Measurements from ENCODE around the gene AHNAK2. TPM values are rescaled to one million over a fixed set of nuclear protein-coding genes. Genes with fewer than 3 reads are reported as not detected.
"Not testable (repeated sequence)": the region's sequence is repeated elsewhere in the genome, so short reads cannot be mapped to it uniquely, and the experiment has no call there.

AHNAK2 gene
- total and polyA plus RNA-seq, 2 experiments from 2014 or later = 38.3 to 58.0 TPM

DNA sequence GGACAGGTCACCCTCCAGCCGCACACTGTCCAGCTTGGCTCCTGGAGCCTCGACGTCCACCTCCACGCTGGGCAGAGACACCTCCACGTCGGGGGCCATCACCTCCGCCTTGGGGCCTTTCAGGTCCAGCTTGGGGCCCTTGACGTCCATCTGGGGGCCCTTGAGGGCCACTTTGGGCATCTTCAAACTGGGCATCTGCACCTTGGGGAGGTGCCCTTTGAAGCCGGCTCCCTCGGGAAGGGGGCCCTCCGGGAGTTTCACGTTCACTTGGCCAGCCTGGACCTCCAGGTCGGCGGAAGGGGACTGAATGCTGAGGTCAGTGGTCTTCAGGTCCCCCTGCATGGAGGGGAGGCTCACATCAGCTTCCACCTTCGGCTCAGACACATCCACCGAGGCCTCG, 28.2 kb downstream of the AHNAK2 start:
- no peak overlapping the region for H2AFZ ChIP-seq
- no peaks in the 10 kb centered on the region for H3F3A ChIP-seq (ENCODE audit: insufficient read depth)
- no peak overlapping the region for H3K4me2 ChIP-seq (ENCODE audit: unreplicated experiment)
- TF ChIP-seq EZH2 (IDR thresholded peaks at IDR 0.05; ENCODE audit: insufficient read depth, poor library complexity, severe bottlenecking) (no peak), EZH2phosphoT487 (IDR thresholded peaks at IDR 0.05; ENCODE audit: insufficient read depth, low read depth) (no peak)
- no peaks in the 10 kb centered on the region for H3K9me2 ChIP-seq (ENCODE audit: insufficient read depth)
- no peaks in the 10 kb centered on the region for H4K20me1 ChIP-seq (ENCODE audit: insufficient read depth)
- no peaks in the 10 kb centered on the region for H3K9me3 ChIP-seq (ENCODE audit: low read depth)
- H3K27me3 ChIP-seq (replicated peaks; ENCODE audit: insufficient read depth) = no peaks in the 10 kb centered on the region
- no peak for DNase-seq
- no peak overlapping the region for H3K27ac ChIP-seq
- H3K4me3 ChIP-seq = no peak overlapping the region
- no peaks in the 10 kb centered on the region for H3K79me2 ChIP-seq (ENCODE audit: insufficient read depth)
- 88 to 91% methylated on average over 11 to 17 of the region's 17 CpGs for WGBS, 2 experiments (ENCODE audit: low coverage in 1 of 2, low lambda C conversion rate in 2 of 2, missing lambda C conversion rate in 2 of 2)
- no peaks in the 10 kb centered on the region for H3K36me3 ChIP-seq (ENCODE audit: low read depth)
- no peak overlapping the region for H3K9ac ChIP-seq
- in situ Hi-C loops (cut with MboI) = no loop called here
- H3K4me1 ChIP-seq (ENCODE audit: insufficient read depth) = no peaks in the 10 kb centered on the region

- H3F3A ChIP-seq (ENCODE audit: insufficient read depth); H3K4me1 ChIP-seq (ENCODE audit: insufficient read depth); H3K36me3 ChIP-seq (ENCODE audit: low read depth); DNase-seq; in situ Hi-C loops (cut with MboI); H3K4me3 ChIP-seq; H3K79me2 ChIP-seq (ENCODE audit: insufficient read depth); H3K27me3 ChIP-seq (replicated peaks; ENCODE audit: insufficient read depth); H3K9me3 ChIP-seq (ENCODE audit: low read depth); H4K20me1 ChIP-seq (ENCODE audit: insufficient read depth); H2AFZ ChIP-seq; H3K9me2 ChIP-seq (ENCODE audit: insufficient read depth); H3K9ac ChIP-seq; H3K4me2 ChIP-seq (ENCODE audit: unreplicated experiment); H3K27ac ChIP-seq: not testable (repeated sequence)
- WGBS, 2 experiments (ENCODE audit: low coverage in 1 of 2, low lambda C conversion rate in 2 of 2, missing lambda C conversion rate in 2 of 2) = 96 to 97% methylated on average over 15 to 23 of the region's 24 CpGs
Observed at GRCh38 chr14:104949406-104949955, 28.7 kb downstream of the AHNAK2 start.

- H3K27me3 ChIP-seq (replicated peaks; ENCODE audit: insufficient read depth) = no peaks in the 10 kb centered on the region
- TF ChIP-seq EZH2 (IDR thresholded peaks at IDR 0.05; ENCODE audit: insufficient read depth, poor library complexity, severe bottlenecking) (no peak), EZH2phosphoT487 (IDR thresholded peaks at IDR 0.05; ENCODE audit: insufficient read depth, low read depth) (no peak)
- H3K79me2 ChIP-seq (ENCODE audit: insufficient read depth) = no peaks in the 10 kb centered on the region
- WGBS, 2 experiments (ENCODE audit: low coverage in 1 of 2, low lambda C conversion rate in 2 of 2, missing lambda C conversion rate in 2 of 2) = 90 to 99% methylated on average over 3 to 9 of the region's 11 CpGs
- no peak overlapping the region for H3K9ac ChIP-seq
- no peak overlapping the region for H3K4me2 ChIP-seq (ENCODE audit: unreplicated experiment)
- no peaks in the 10 kb centered on the region for H3F3A ChIP-seq (ENCODE audit: insufficient read depth)
- no peaks in the 10 kb centered on the region for H3K4me1 ChIP-seq (ENCODE audit: insufficient read depth)
- H3K36me3 ChIP-seq (ENCODE audit: low read depth) = no peaks in the 10 kb centered on the region
- no peak for DNase-seq
- no peak overlapping the region for H3K27ac ChIP-seq
- no peaks in the 10 kb centered on the region for H3K9me2 ChIP-seq (ENCODE audit: insufficient read depth)
- no peak overlapping the region for H2AFZ ChIP-seq
- no peaks in the 10 kb centered on the region for H3K9me3 ChIP-seq (ENCODE audit: low read depth)
- no peaks in the 10 kb centered on the region for H4K20me1 ChIP-seq (ENCODE audit: insufficient read depth)
- in situ Hi-C loops (cut with MboI) = no loop called here
- H3K4me3 ChIP-seq = no peak overlapping the region
Observed at GRCh38 chr14:104948736-104949031, 29.5 kb downstream of the AHNAK2 start.

DNA sequence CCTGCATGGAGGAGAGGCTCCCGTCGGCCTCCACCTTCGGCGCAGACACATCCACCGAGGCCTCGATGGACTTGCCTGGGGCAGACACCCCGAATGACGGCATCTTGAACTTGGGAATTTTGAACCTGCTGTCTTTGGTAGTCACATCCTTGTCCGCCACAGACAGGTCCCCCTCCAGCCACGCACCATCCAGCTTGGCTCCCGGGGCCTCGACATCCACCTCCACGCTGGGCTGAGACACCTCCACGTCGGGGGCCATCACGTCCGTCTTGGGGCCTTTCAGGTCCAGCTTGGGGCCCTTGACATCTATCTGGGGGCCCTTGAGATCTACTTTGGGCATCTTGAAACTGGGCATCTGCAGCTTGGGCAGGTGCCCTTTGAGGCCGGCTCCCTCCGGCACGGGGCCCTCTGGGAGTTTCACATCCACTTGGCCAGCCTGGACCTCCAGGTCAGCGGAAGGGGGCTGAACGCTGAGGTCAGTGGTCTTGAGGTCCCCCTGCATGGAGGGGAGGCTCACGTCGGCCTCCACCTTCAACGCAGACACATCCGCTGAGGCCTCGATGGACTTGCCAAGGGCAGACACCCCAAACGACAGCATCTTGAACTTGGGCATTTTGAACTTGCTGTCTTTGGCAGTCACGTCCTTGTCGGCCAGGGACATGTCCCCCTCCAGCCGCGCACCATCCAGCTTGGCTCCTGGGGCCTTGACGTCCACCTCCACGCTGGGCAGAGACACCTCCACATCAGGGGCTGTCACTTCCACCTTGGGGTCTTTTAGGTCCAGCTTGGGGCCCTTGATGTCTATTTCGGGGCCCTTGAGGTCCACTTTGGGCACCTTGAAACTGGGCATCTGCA, 30.1 kb downstream of the AHNAK2 start:
- DNase-seq; in situ Hi-C loops (cut with MboI): not testable (repeated sequence)
- 88 to 93% methylated on average over 29 to 30 of the region's 35 CpGs for WGBS, 2 experiments (ENCODE audit: low coverage in 1 of 2, low lambda C conversion rate in 2 of 2, missing lambda C conversion rate in 2 of 2)

DNA sequence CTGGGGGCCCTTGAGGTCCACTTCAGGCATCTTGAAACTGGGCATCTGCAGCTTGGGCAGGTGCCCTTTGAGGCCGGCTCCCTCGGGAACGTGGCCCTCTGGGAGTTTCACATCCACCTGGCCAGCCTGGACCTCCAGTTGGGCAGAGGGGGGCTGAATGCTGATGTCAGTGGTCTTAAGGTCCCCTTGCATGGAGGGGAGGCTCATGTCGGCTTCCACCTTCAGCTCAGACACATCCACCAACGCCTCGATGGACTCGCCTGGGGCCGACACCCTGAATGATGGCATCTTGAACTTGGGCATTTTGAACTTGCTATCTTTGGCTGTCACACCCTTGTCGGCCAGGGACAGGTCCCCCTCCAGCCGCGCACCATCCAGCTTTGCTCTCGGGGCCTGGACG, 31.0 kb downstream of the AHNAK2 start:
- H4K20me1 ChIP-seq (ENCODE audit: insufficient read depth); H3K79me2 ChIP-seq (ENCODE audit: insufficient read depth); H3K9ac ChIP-seq; H3K36me3 ChIP-seq (ENCODE audit: low read depth); in situ Hi-C loops (cut with MboI); H3K27me3 ChIP-seq (replicated peaks; ENCODE audit: insufficient read depth); H3K9me3 ChIP-seq (ENCODE audit: low read depth); DNase-seq; H3K27ac ChIP-seq; H3K4me3 ChIP-seq; H3K4me1 ChIP-seq (ENCODE audit: insufficient read depth); H3K9me2 ChIP-seq (ENCODE audit: insufficient read depth); H3K4me2 ChIP-seq (ENCODE audit: unreplicated experiment); H3F3A ChIP-seq (ENCODE audit: insufficient read depth); H2AFZ ChIP-seq: not testable (repeated sequence)
- 90 to 93% methylated on average over 13 of the region's 13 CpGs for WGBS, 2 experiments (ENCODE audit: low coverage in 1 of 2, low lambda C conversion rate in 2 of 2, missing lambda C conversion rate in 2 of 2)

More for the DNA sequence above, 30.1 kb downstream of the AHNAK2 start:
- H2AFZ ChIP-seq; H3K9me3 ChIP-seq (ENCODE audit: low read depth); H3K9ac ChIP-seq; H3K4me1 ChIP-seq (ENCODE audit: insufficient read depth); H3K36me3 ChIP-seq (ENCODE audit: low read depth); H3K9me2 ChIP-seq (ENCODE audit: insufficient read depth); H3K79me2 ChIP-seq (ENCODE audit: insufficient read depth); H3F3A ChIP-seq (ENCODE audit: insufficient read depth); H3K27me3 ChIP-seq (replicated peaks; ENCODE audit: insufficient read depth); H3K27ac ChIP-seq; H3K4me2 ChIP-seq (ENCODE audit: unreplicated experiment); H3K4me3 ChIP-seq; H4K20me1 ChIP-seq (ENCODE audit: insufficient read depth): not testable (repeated sequence)

DNA sequence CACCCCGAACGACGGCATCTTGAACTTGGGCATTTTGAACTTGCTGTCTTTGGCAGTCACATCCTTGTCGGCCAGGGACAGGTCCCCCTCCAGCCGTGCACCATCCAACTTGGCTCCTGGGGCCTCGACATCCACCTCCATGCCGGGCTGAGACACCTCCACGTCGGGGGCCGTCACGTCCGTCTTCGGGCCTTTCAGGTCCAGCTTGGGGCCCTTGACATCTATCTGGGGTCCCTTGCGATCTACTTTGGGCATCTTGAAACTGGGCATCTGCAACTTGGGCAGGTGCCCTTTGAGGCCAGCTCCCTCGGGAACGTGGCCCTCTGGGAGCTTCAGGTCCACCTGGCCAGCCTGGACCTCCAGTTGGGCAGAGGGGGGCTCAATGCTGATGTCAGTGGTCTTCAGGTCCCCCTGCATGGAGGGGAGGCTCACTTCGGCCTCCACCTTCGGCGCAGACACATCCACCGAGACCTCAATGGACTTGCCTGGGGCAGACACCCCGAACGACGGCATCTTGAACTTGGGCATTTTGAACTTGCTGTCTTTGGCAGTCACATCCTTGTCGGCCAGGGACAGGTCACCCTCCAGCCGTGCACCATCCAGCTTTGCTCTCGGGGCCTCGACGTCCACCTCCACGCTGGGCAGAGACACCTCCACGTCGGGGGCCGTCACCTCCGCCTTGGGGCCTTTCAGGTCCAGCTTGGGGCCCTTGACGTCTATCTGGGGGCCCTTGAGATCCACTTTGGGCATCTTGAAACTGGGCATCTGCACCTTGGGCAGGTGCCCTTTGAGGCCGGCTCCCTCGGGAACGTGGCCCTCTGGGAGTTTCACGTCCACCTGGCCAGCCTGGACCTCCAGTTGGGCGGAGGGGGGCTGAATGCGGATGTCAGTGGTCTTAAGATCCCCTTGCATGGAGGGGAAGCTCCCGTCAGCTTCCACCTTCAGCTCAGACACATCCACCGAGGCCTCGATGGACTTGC, 31.9 kb downstream of the AHNAK2 start:
- not testable (repeated sequence) for DNase-seq

More for the DNA sequence above, 31.9 kb downstream of the AHNAK2 start:
- H3K27me3 ChIP-seq (replicated peaks; ENCODE audit: insufficient read depth); H3K79me2 ChIP-seq (ENCODE audit: insufficient read depth); in situ Hi-C loops (cut with MboI); H3K4me1 ChIP-seq (ENCODE audit: insufficient read depth); H3K9ac ChIP-seq; H3K36me3 ChIP-seq (ENCODE audit: low read depth); H3K4me3 ChIP-seq; H3K27ac ChIP-seq; H3F3A ChIP-seq (ENCODE audit: insufficient read depth); H3K4me2 ChIP-seq (ENCODE audit: unreplicated experiment); H3K9me2 ChIP-seq (ENCODE audit: insufficient read depth); H2AFZ ChIP-seq; H4K20me1 ChIP-seq (ENCODE audit: insufficient read depth); H3K9me3 ChIP-seq (ENCODE audit: low read depth): not testable (repeated sequence)
- WGBS, 2 experiments (ENCODE audit: low coverage in 1 of 2, low lambda C conversion rate in 2 of 2, missing lambda C conversion rate in 2 of 2) = 86% methylated on average over 34 to 35 of the region's 43 CpGs
